Measurements from ENCODE around the gene TP63.
"Not testable (repeated sequence)": the region's sequence is repeated elsewhere in the genome, so short reads cannot be mapped to it uniquely, and the experiment has no call there.

TP63 gene

DNA sequence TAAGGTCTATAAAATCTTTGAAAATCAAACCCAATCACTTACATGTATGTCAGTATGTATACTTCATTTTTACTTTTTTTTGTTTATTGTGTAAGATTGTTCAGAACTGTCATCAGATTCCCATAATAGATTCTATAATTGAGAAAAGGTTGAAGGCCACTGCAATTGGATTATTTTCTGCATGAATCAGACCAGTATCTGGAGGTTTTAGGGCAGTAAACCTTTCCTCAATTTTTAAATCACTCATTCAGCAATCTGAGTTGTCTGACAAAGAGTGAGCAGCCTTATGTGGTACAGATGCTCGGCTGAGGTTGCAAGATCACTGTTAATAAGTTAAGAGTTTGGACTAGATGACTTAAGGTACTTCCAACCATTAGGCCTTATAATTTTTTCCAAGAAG lies 96.0 kb downstream of the TP63 start:
- DNase-seq (ENCODE audit: low read depth), result peak; percentile 34

DNA sequence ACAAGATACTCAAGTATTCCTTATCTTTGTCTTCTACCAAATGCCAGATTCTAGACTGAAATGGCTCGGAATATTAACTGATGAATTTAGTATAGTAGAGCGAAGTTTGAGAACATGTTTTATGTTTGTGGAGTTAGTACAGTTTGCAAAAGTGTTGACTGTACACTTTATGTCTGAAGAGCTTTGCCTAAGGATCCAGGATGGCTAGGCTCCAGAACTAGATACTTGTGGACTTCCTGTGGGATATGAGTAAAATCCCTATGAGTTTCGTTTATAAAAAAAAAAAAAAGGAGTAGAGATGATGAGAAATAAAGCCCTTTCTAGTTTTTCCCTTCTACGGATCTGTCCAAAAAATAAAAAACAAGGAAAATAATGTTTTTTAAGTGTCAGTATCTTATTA lies 96.7 kb downstream of the TP63 start:
- DNase-seq (ENCODE audit: low read depth), result peak; percentile 46

- no peak for DNase-seq (ENCODE audit: low read depth)
These were observed 97.7 kb downstream of the TP63 start for GRCh38 chr3:189728915-189729314.

- no peak for DNase-seq (ENCODE audit: low read depth)
These were observed 102.9 kb downstream of the TP63 start for GRCh38 chr3:189734061-189734460.

- no peak for DNase-seq (ENCODE audit: low read depth)
These were observed 104.7 kb downstream of the TP63 start for GRCh38 chr3:189735913-189736312.

- DNase-seq (ENCODE audit: low read depth), result no peak
These were observed 105.9 kb downstream of the TP63 start for GRCh38 chr3:189737071-189737470.

- no peak for DNase-seq (ENCODE audit: low read depth)
These were observed 106.4 kb downstream of the TP63 start for GRCh38 chr3:189737619-189738018.

GRCh38 chr3:189739378-189739777 lies 108.2 kb downstream of the TP63 start:
- no peak for DNase-seq (ENCODE audit: low read depth)

DNA sequence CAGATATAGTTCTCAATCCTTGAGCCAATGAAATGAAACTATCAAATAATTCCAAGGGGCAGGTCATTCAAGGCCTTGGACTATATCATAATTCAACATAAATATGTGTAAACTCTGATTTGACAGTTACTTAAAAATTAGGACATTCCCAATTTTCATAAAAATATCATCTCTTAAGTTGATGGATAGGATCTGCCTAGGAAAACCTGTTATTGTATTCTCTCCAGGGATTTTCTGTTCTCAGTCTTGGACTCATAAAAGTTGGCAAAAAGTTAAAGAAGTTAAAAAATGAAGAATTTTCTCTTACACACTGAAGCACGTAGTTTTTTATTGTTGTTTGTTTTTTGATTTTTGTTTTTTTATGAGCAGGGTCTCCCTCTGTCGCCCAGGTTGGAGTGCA lies 109.0 kb downstream of the TP63 start:
- no peak for DNase-seq (ENCODE audit: low read depth)

GRCh38 chr3:189744235-189744634 lies 113.0 kb downstream of the TP63 start:
- DNase-seq (ENCODE audit: low read depth), result no peak

GRCh38 chr3:189745622-189746021 lies 114.4 kb downstream of the TP63 start:
- DNase-seq (ENCODE audit: low read depth), result no peak

DNA sequence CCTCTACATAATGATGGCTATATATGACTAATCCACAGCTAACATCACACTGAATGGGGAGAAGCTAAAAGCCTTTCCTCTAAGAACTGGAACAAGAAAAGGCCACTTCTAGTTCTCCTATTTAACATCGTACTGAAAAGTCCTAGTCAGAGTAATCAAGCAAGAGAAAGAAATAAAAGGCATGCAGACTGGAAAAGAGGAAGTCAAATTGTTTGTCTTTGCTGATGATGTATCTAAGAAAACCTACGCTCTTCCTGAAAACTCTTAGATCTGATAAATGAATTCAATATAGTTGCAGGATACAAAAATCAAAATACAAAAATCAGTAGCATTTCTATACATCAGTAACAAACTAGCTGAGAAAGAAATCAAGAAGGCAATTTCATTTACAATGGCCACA lies 116.9 kb downstream of the TP63 start:
- DNase-seq (ENCODE audit: low read depth), result no peak

- DNase-seq (ENCODE audit: low read depth), result not testable (repeated sequence)
These were observed 119.8 kb downstream of the TP63 start for GRCh38 chr3:189750972-189751371.

DNA sequence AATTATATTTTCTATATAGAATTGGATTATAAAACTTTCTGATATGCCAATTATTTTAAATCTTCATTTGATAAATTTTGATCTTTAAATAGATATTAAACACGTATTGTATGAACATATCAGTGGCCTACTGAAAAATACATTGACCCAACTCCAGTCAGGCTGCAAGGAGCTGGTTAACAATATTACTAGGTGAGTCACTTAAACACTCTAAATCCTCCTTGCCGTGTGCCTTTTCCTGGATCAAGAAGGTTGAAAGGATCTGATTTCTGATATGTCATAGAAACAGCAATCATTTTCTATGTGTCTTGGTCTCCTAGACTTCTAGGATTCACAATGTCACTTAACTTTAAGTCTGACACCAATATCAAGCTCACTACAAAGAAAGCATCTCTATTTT lies 123.2 kb downstream of the TP63 start:
- no peak for DNase-seq (ENCODE audit: low read depth)

- no peak for DNase-seq (ENCODE audit: low read depth)
These were observed 125.4 kb downstream of the TP63 start for GRCh38 chr3:189756582-189757078.

GRCh38 chr3:189758186-189758585 lies 127.0 kb downstream of the TP63 start:
- DNase-seq (ENCODE audit: low read depth), result no peak

DNA sequence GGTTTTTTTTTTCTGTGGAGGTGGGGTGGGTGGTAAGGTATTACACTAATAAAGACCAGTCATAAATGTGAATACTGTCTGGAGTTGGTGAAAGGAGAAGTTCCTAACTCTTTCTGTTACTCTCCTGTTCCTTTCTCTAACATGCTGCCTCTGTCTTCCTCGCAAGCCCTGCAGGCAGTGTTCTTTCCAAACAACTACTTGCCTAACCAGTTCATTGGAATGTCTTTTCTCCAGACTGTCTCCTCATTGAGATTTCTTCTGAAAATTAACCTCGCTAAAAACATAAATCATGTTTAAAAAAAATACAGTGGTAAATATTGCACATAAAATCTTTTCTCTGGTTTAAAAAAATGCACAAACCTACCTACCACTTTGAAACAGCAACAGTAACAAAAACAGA lies 135.2 kb downstream of the TP63 start:
- no peak for DNase-seq (ENCODE audit: low read depth)

GRCh38 chr3:189771842-189772450 lies 140.8 kb downstream of the TP63 start:
- no peak for DNase-seq (ENCODE audit: low read depth)

DNA sequence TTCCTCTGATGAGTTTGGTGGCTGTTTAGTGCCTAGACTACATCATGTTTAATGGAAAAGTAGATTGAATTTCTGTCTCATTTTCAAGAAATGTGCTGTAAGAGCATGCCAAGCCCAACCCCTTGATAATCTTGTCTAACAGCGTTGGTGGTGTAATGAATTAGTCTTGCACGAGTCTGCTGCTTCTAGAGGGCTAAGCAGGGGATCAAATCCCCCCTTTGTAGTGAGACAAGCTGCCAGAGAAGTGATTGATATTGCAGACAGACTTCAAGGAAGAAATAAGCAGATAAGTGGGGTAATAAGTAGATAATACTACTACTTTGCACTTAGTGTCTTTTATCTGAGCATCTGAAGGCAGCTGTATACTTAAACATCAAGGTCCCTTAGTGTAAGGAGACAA lies 141.4 kb downstream of the TP63 start:
- no peak for DNase-seq (ENCODE audit: low read depth)

GRCh38 chr3:189773056-189773455 lies 141.9 kb downstream of the TP63 start:
- DNase-seq (ENCODE audit: low read depth), result peak; percentile 60

DNA sequence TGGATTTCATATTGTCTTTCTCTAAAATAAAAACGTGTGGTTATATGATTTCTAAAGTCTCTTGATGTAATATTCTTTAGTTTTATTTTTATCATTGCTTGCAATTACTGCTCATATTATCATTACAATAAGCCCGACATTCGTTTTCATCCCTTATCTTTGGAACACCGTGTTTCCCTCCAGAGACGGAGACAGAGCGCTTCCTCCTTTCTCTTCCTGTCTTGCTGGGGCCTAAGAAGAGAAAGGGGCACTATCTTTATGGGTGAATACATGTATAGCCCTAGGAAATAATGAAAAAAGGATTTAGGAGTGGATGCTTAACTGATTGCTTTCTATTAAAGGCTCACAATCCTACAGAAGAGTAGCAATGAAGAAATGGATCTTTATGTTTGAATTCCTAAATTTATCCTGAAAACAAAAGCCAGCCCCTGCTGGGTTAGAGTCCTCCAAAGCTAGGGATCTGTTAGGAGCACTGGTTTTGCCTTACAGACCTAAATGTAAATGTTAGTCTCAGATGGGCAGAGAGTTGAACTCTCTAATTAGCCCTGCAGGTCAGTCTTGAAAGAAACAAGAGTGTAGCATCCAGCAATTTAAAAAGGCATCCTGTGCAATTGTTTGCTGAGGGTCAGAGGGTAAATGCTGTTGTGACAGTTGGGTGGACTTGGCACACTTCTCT lies 145.1 kb downstream of the TP63 start:
- DNase-seq (ENCODE audit: low read depth), result no peak

- no peak for DNase-seq (ENCODE audit: low read depth)
These were observed 147.3 kb downstream of the TP63 start for GRCh38 chr3:189778340-189778950.

DNA sequence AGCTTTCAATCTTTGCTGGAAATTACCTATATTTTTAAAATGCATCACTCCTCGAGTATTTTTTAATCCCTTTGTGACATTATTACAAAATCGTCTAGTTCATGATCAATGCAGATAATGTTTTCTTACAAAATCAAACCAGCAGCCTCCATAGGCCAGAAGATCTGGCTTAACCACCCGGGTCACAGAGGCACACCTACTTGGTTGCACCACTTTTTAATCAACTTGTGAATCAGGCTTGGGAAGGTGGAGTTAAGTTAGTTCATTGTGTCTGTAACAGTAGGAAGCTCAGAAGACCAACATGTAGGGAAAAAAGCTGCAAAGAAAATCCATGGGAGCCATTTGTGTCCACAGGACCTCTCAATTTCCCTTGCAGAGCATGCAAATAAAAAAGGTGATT lies 148.0 kb downstream of the TP63 start:
- no peak for DNase-seq (ENCODE audit: low read depth)

Data from GM04504 (cell line).